Measurements from ENCODE around the gene PTEN. TPM values are rescaled to one million over a fixed set of nuclear protein-coding genes. Genes with fewer than 3 reads are reported as not detected.

Gene PTEN
- polyA plus RNA-seq, 4 donors, result 18.8 to 73.2 (median 27.7) TPM

- Histone ChIP-seq H3K4me3 (ENCODE audit: low read depth in 1 of 3, low read length in 3 of 3) (no peak overlapping the region), H3K4me1 (ENCODE audit: control insufficient read depth in 3 of 3, insufficient read depth in 2 of 3, low read depth in 1 of 3, low read length in 2 of 3) (no peaks in the 10 kb centered on the region), H3K27ac (ENCODE audit: low read depth in 1 of 3, low read length in 2 of 3) (no peak overlapping the region), H3K36me3 (ENCODE audit: control insufficient read depth in 3 of 3, insufficient read depth in 2 of 3, low read depth in 1 of 3, low read length in 3 of 3) (no peaks in the 10 kb centered on the region), H3K27me3 (ENCODE audit: control insufficient read depth in 3 of 3, insufficient read depth in 3 of 3, low read length in 3 of 3) (no peaks in the 10 kb centered on the region), H3K9me3 (ENCODE audit: control insufficient read depth in 2 of 2, insufficient read depth in 1 of 2, low read depth in 1 of 2, low read length in 1 of 2) (no peaks in the 10 kb centered on the region)
- 93 to 97% (median 94%) methylated on average over 6 of the region's 6 CpGs for WGBS, 3 donors
- no peak for DNase-seq
- no peak for FAIRE-seq
These were observed 142.8 kb downstream of the PTEN start for GRCh38 chr10:88006261-88006660.

- H3K36me3 ChIP-seq (ENCODE audit: control insufficient read depth in 3 of 3, insufficient read depth in 2 of 3, low read depth in 1 of 3, low read length in 3 of 3), result no peaks in the 10 kb centered on the region
- H3K27me3 ChIP-seq (ENCODE audit: control insufficient read depth in 3 of 3, insufficient read depth in 3 of 3, low read length in 3 of 3), result no peaks in the 10 kb centered on the region
- H3K27ac ChIP-seq (ENCODE audit: low read depth in 1 of 3, low read length in 2 of 3), result no peak overlapping the region
- no peaks in the 10 kb centered on the region for H3K9me3 ChIP-seq (ENCODE audit: control insufficient read depth in 2 of 2, insufficient read depth in 1 of 2, low read depth in 1 of 2, low read length in 1 of 2)
- H3K4me3 ChIP-seq (ENCODE audit: low read depth in 1 of 3, low read length in 3 of 3), result no peak overlapping the region
- 78 to 100% (median 78%) methylated on average over 1 of the region's 1 CpG for WGBS, 3 donors
- DNase-seq (no peak), FAIRE-seq (no peak)
- no peaks in the 10 kb centered on the region for H3K4me1 ChIP-seq (ENCODE audit: control insufficient read depth in 3 of 3, insufficient read depth in 2 of 3, low read depth in 1 of 3, low read length in 2 of 3)
These were observed 145.5 kb downstream of the PTEN start for GRCh38 chr10:88008866-88009470.

- FAIRE-seq (no peak), DNase-seq (no peak)
- Histone ChIP-seq H3K4me1 (ENCODE audit: control insufficient read depth in 3 of 3, insufficient read depth in 2 of 3, low read depth in 1 of 3, low read length in 2 of 3) (no peaks in the 10 kb centered on the region), H3K27ac (ENCODE audit: low read depth in 1 of 3, low read length in 2 of 3) (no peak overlapping the region), H3K9me3 (ENCODE audit: control insufficient read depth in 2 of 2, insufficient read depth in 1 of 2, low read depth in 1 of 2, low read length in 1 of 2) (no peaks in the 10 kb centered on the region), H3K36me3 (ENCODE audit: control insufficient read depth in 3 of 3, insufficient read depth in 2 of 3, low read depth in 1 of 3, low read length in 3 of 3) (no peaks in the 10 kb centered on the region), H3K4me3 (ENCODE audit: low read depth in 1 of 3, low read length in 3 of 3) (no peak overlapping the region), H3K27me3 (ENCODE audit: control insufficient read depth in 3 of 3, insufficient read depth in 3 of 3, low read length in 3 of 3) (no peaks in the 10 kb centered on the region)
- WGBS, 3 donors, result 65 to 69% (median 68%) methylated on average over 4 of the region's 4 CpGs
These were observed 149.2 kb downstream of the PTEN start for GRCh38 chr10:88012641-88013040.

GRCh38 chr10:88017781-88018180 is 154.4 kb downstream of the PTEN start:
- no peak for FAIRE-seq

GRCh38 chr10:88019753-88020152 is 156.3 kb downstream of the PTEN start:
- no peaks in the 10 kb centered on the region for H3K36me3 ChIP-seq (ENCODE audit: control insufficient read depth in 3 of 3, insufficient read depth in 2 of 3, low read depth in 1 of 3, low read length in 3 of 3)
- no peak overlapping the region for H3K27ac ChIP-seq (ENCODE audit: low read depth in 1 of 3, low read length in 2 of 3)
- no peaks in the 10 kb centered on the region for H3K27me3 ChIP-seq (ENCODE audit: control insufficient read depth in 3 of 3, insufficient read depth in 3 of 3, low read length in 3 of 3)
- no peaks in the 10 kb centered on the region for H3K9me3 ChIP-seq (ENCODE audit: control insufficient read depth in 2 of 2, insufficient read depth in 1 of 2, low read depth in 1 of 2, low read length in 1 of 2)
- H3K4me1 ChIP-seq (ENCODE audit: control insufficient read depth in 3 of 3, insufficient read depth in 2 of 3, low read depth in 1 of 3, low read length in 2 of 3), result no peaks in the 10 kb centered on the region
- 91 to 100% (median 96%) methylated on average over 1 of the region's 1 CpG for WGBS, 3 donors
- DNase-seq (no peak), FAIRE-seq (no peak)
- H3K4me3 ChIP-seq (ENCODE audit: low read depth in 1 of 3, low read length in 3 of 3), result no peak overlapping the region

More at GRCh38 chr10:88017781-88018180, 154.4 kb downstream of the PTEN start:
- H3K36me3 ChIP-seq (ENCODE audit: control insufficient read depth in 3 of 3, insufficient read depth in 2 of 3, low read depth in 1 of 3, low read length in 3 of 3), result no peaks in the 10 kb centered on the region
- DNase-seq, result no peak
- WGBS, 3 donors, result 77 to 97% (median 94%) methylated on average over 1 of the region's 1 CpG
- H3K27me3 ChIP-seq (ENCODE audit: control insufficient read depth in 3 of 3, insufficient read depth in 3 of 3, low read length in 3 of 3), result no peaks in the 10 kb centered on the region
- no peaks in the 10 kb centered on the region for H3K9me3 ChIP-seq (ENCODE audit: control insufficient read depth in 2 of 2, insufficient read depth in 1 of 2, low read depth in 1 of 2, low read length in 1 of 2)
- H3K27ac ChIP-seq (ENCODE audit: low read depth in 1 of 3, low read length in 2 of 3), result no peak overlapping the region
- H3K4me1 ChIP-seq (ENCODE audit: control insufficient read depth in 3 of 3, insufficient read depth in 2 of 3, low read depth in 1 of 3, low read length in 2 of 3), result no peaks in the 10 kb centered on the region
- H3K4me3 ChIP-seq (ENCODE audit: low read depth in 1 of 3, low read length in 3 of 3), result no peak overlapping the region

Other genes starting within 250 kb of the PTEN start
- 10 to 100 TPM; 28.4 to 90.5 (median 58.1) TPM for gene PAPSS2, start 203.7 kb upstream of the PTEN start, polyA plus RNA-seq
- 10 to 100 TPM in 2 of 4 donors, 1 to 10 TPM in 2; 5.1 to 34.4 (median 11.4) TPM for gene ATAD1, start 45.4 kb upstream of the PTEN start, polyA plus RNA-seq
- gene KLLN, start 92 bp upstream of the PTEN start, polyA plus RNA-seq, result 1 to 10 TPM in 1 of 4 donors, under 1 TPM in 2, not detected in 1; 0.27 to 1.3 (median 0.55) TPM